GM18505 (cell line): Measurements from ENCODE around the gene IL2RA.
"Not testable (repeated sequence)": the region's sequence is repeated elsewhere in the genome, so short reads cannot be mapped to it uniquely, and the experiment has no call there.

Source experiments
- ATAC-seq: cut with Tn5 transposase; IDR thresholded peaks from one replicate; pipeline ENCODE4 v1.9.1; 2021; ENCODE audit not compliant: unreplicated experiment
- POLR2A ChIP-seq: IDR thresholded peaks from 4 replicates; pipeline ENCODE4 v1.6.1; 2011; ENCODE audit warnings: borderline replicate concordance; ENCODE audit not compliant: insufficient read depth, insufficient read length; ENCODE audit errors: extremely low read depth

IL2RA gene

GRCh38 chr10:6014241-6014761 is 47.9 kb downstream of the IL2RA start:
- TF ChIP-seq POLR2A = no peak
- ATAC-seq = no peak

GRCh38 chr10:6013413-6014192 is 48.6 kb downstream of the IL2RA start:
- ATAC-seq = no peak
- no peak for TF ChIP-seq POLR2A

- TF ChIP-seq POLR2A = no peak
- ATAC-seq = no peak
These were observed 49.9 kb downstream of the IL2RA start for GRCh38 chr10:6012121-6012905.

GRCh38 chr10:6011558-6011957 is 50.6 kb downstream of the IL2RA start:
- ATAC-seq = no peak
- TF ChIP-seq POLR2A = no peak

GRCh38 chr10:6010569-6010968 is 51.6 kb downstream of the IL2RA start:
- ATAC-seq = no peak
- TF ChIP-seq POLR2A = no peak

- no peak for ATAC-seq
- no peak for TF ChIP-seq POLR2A
These were observed 52.2 kb downstream of the IL2RA start for GRCh38 chr10:6009961-6010360.

GRCh38 chr10:6009150-6009549 is 53.0 kb downstream of the IL2RA start:
- TF ChIP-seq POLR2A = no peak
- ATAC-seq = no peak

- no peak for TF ChIP-seq POLR2A
- no peak for ATAC-seq
These were observed 53.5 kb downstream of the IL2RA start for GRCh38 chr10:6008497-6009142.

- ATAC-seq = no peak
- TF ChIP-seq POLR2A = no peak
These were observed 55.2 kb downstream of the IL2RA start for GRCh38 chr10:6006991-6007390.

GRCh38 chr10:6006546-6006945 is 55.6 kb downstream of the IL2RA start:
- no peak for ATAC-seq
- no peak for TF ChIP-seq POLR2A

- no peak for TF ChIP-seq POLR2A
- no peak for ATAC-seq
These were observed 56.2 kb downstream of the IL2RA start for GRCh38 chr10:6005856-6006395.

- not testable (repeated sequence) for ATAC-seq
These were observed 56.9 kb downstream of the IL2RA start for GRCh38 chr10:6005161-6005804.
